IMR-90 (cell line): ENCODE results near the gene TIPIN. TPM values are rescaled to one million over a fixed set of nuclear protein-coding genes. Genes with fewer than 3 reads are reported as not detected.

ENCODE experiments used
- ATAC-seq: fragments of 200-7000 bp; cut with Tn5 transposase; 2 replicates; pipeline ENCODE4 v1.9.1; 2020; ENCODE audit warnings: low read depth, mild to moderate bottlenecking, moderate library complexity
- BruUV-seq: library from RNA; stranded (reverse); fragments of 400-500 nt; replicated peaks from 2 replicates; lab custom pipeline; 2021; lab: Mats Ljungman, UMichigan
- CTCF ChIA-PET: fragments of 300-600 bp; formaldehyde crosslinking; extraction: SDS; loops from one replicate; lab custom pipeline; 2021; ENCODE audit warnings: antibody characterized with exemption; lab: Yijun Ruan, JAX
- POLR2A ChIA-PET: fragments of 300-600 bp; sonication (Branson Sonifier 250); formaldehyde crosslinking; loops from one replicate; lab custom pipeline; 2022; ENCODE audit warnings: antibody characterized with exemption; ENCODE audit not compliant: unreplicated experiment; lab: Charles Lee
- DNase-seq: peaks from one replicate; pipeline ENCODE4 v3.0.0; 2013
- H2AFZ ChIP-seq: replicated peaks from 2 replicates; pipeline ENCODE3; 2013; ENCODE audit warnings: low read length, mild to moderate bottlenecking; ENCODE audit not compliant: poor library complexity
- H2AK5ac ChIP-seq: 2 replicates; pipeline ENCODE4 v1.6.1; 2013; ENCODE audit warnings: low read depth, low read length, inconsistent platforms
- H2AK9ac ChIP-seq: replicated peaks from 2 replicates; pipeline ENCODE3; 2013; ENCODE audit warnings: mild to moderate bottlenecking, low read depth, low read length, moderate library complexity; ENCODE audit not compliant: poor library complexity
- H2BK120ac ChIP-seq: 2 replicates; pipeline ENCODE4 v1.6.1; 2013; ENCODE audit warnings: low read depth, low read length, inconsistent platforms
- H2BK15ac ChIP-seq: 3 replicates; pipeline ENCODE4 v1.6.1; 2013; ENCODE audit warnings: low read depth, low read length, inconsistent platforms
- H2BK20ac ChIP-seq: 2 replicates; pipeline ENCODE4 v1.6.1; 2013; ENCODE audit warnings: low read depth, mild to moderate bottlenecking, inconsistent platforms, low read length, moderate library complexity
- H2BK5ac ChIP-seq: 2 replicates; pipeline ENCODE4 v1.6.1; 2013; ENCODE audit warnings: mild to moderate bottlenecking, low read depth, low read length, inconsistent platforms; ENCODE audit not compliant: poor library complexity, severe bottlenecking
- H3K14ac ChIP-seq: replicated peaks from 2 replicates; pipeline ENCODE4 v1.6.1; 2013; ENCODE audit warnings: low read depth, low read length, inconsistent platforms
- H3K18ac ChIP-seq: 2 replicates; pipeline ENCODE4 v1.6.1; 2013; ENCODE audit warnings: low read depth, low read length, control low read depth
- H3K23ac ChIP-seq: 2 replicates; pipeline ENCODE4 v1.6.1; 2013; ENCODE audit warnings: low read depth, low read length, inconsistent platforms
- H3K27ac ChIP-seq: 2 replicates; pipeline ENCODE4 v1.5.1; 2013; ENCODE audit warnings: mild to moderate bottlenecking, control low read depth, low read length; ENCODE audit not compliant: insufficient read depth
- H3K27me3 ChIP-seq: 2 replicates; pipeline ENCODE4 v1.6.1; 2013; ENCODE audit warnings: low read length; ENCODE audit not compliant: control insufficient read depth, insufficient read depth
- H3K36me3 ChIP-seq: 2 replicates; pipeline ENCODE4 v1.6.1; 2013; ENCODE audit warnings: low read length, mixed read lengths; ENCODE audit not compliant: control insufficient read depth, insufficient read depth
- H3K4ac ChIP-seq: 2 replicates; pipeline ENCODE4 v1.6.1; 2013; ENCODE audit warnings: low read depth, low read length, inconsistent platforms
- H3K4me1 ChIP-seq: 2 replicates; pipeline ENCODE4 v1.6.1; 2013; ENCODE audit warnings: low read length, mixed read lengths; ENCODE audit not compliant: control insufficient read depth, insufficient read depth
- H3K4me2 ChIP-seq: 2 replicates; pipeline ENCODE4 v1.6.1; 2013; ENCODE audit warnings: low read depth, mild to moderate bottlenecking, control low read depth, low read length, moderate library complexity
- H3K4me3 ChIP-seq: 2 replicates; pipeline ENCODE4 v1.5.1; 2013; ENCODE audit warnings: low read depth, mild to moderate bottlenecking, control low read depth, low read length, moderate library complexity; ENCODE audit not compliant: insufficient read depth
- H3K56ac ChIP-seq: 2 replicates; pipeline ENCODE4 v1.6.1; 2013; ENCODE audit warnings: low read length, inconsistent platforms; ENCODE audit not compliant: insufficient read depth; ENCODE audit errors: extremely low read depth
- H3K79me1 ChIP-seq, 2 experiments: 2 replicates each; pipeline ENCODE4 v1.6.1; 2013; ENCODE audit warnings: low read length in 2 of 2, inconsistent platforms in 1 of 2, low read depth in 1 of 2
- H3K9ac ChIP-seq: 2 replicates; pipeline ENCODE4 v1.6.1; 2013; ENCODE audit warnings: low read depth, low read length, control low read depth
- H3K9me1 ChIP-seq: 2 replicates; pipeline ENCODE4 v1.6.1; 2013; ENCODE audit warnings: low read length, inconsistent platforms; ENCODE audit not compliant: insufficient read depth
- H3K9me3 ChIP-seq: 2 replicates; pipeline ENCODE4 v1.6.1; 2013; ENCODE audit warnings: low read length; ENCODE audit not compliant: control insufficient read depth, insufficient read depth
- H4K20me1 ChIP-seq: 2 replicates; pipeline ENCODE4 v1.6.1; 2013; ENCODE audit warnings: low read length, inconsistent platforms; ENCODE audit not compliant: insufficient read depth
- H4K5ac ChIP-seq: 2 replicates; pipeline ENCODE4 v1.6.1; 2013; ENCODE audit warnings: mild to moderate bottlenecking, low read depth, low read length, control low read depth
- H4K8ac ChIP-seq, 2 experiments: 2 replicates each; pipeline ENCODE4 v1.6.1; 2013; ENCODE audit warnings: low read depth in 2 of 2, low read length in 2 of 2, control low read depth in 1 of 2, inconsistent platforms in 1 of 2
- H4K91ac ChIP-seq: 2 replicates; pipeline ENCODE4 v1.6.1; 2013; ENCODE audit warnings: low read depth, low read length, inconsistent platforms; ENCODE audit not compliant: insufficient read depth
- MAFK ChIP-seq: IDR thresholded peaks from 2 replicates; pipeline ENCODE4 v1.6.1; 2012; ENCODE audit warnings: low read depth, low read length, improper control_type of control experiment
- MXI1 ChIP-seq: IDR thresholded peaks from 2 replicates; pipeline ENCODE4 v1.6.1; 2012; ENCODE audit warnings: low read depth, mild to moderate bottlenecking, low read length, moderate library complexity, borderline replicate concordance
- WGBS, 2 experiments: methylation state at CpG; one replicate each; pipeline versions ENCODE4 v1.1.5 to v1.1.7; 2013; ENCODE audit warnings: missing lambda C conversion rate in 2 of 2; ENCODE audit not compliant: insufficient read length in 1 of 2; ENCODE audit errors: extremely low coverage in 2 of 2; 5-methylcytosine and 5-hydroxymethylcytosine counted together
- dilution Hi-C: fragments of 300-500 bp; cut with HindIII; formaldehyde crosslinking; loops from one replicate; pipeline ENCODE4 v1.14.3; 2018; ENCODE audit warnings: low sequenced_read_pairs; ENCODE audit not compliant: unreplicated experiment
- in situ Hi-C: fragments of 300-500 bp; cut with MboI; formaldehyde crosslinking; loops from 3 replicates; pipeline ENCODE4 v1.14.3; 2019; ENCODE audit warnings: low sequenced_read_pairs, inconsistent platforms, mixed read lengths
- intact Hi-C: fragments of 100-400 bp; cut with micrococcal nuclease; formaldehyde crosslinking; loops from 2 replicates; pipeline ENCODE4 v1.10.0; 2022
- polyA plus RNA-seq, 3 experiments: library from polyadenylated mRNA; depleted of rRNA; stranded (reverse); fragments of >200 nt; gene quantifications; 2 replicates each; pipeline ENCODE4 v1.2.3, GENCODE V29; 2012; ENCODE audit warnings: low replicate concordance in 1 of 3
- total RNA-seq: library from RNA; depleted of rRNA; stranded (reverse); fragments of >200 nt; gene quantifications from 2 replicates; pipeline ENCODE4 v1.2.3, GENCODE V29; 2012

TIPIN gene
- total and polyA plus RNA-seq, 2 of the 4 experiments (the other 2 are of a cell fraction) = 6.3 to 7.3 TPM

GRCh38 chr15:66400351-66400774, 43.9 kb upstream of the TIPIN start:
- dilution Hi-C loops (loop anchor here (25.0 kb wide), 1 partner anchor 88 kb away; no protein-coding TSS in a partner anchor), in situ Hi-C loops (no loop called here), intact Hi-C loops (no loop called here)
- no peak overlapping the region for H3K18ac ChIP-seq
- no TSS peak for BruUV-seq
- H2BK120ac ChIP-seq = no peak overlapping the region
- no peak overlapping the region for H3K4me3 ChIP-seq
- no peaks in the 10 kb centered on the region for H3K27me3 ChIP-seq
- no peak overlapping the region for H4K8ac ChIP-seq
- peaks cover 76% of the 10 kb centered on the region for H4K20me1 ChIP-seq
- H2AK5ac ChIP-seq = no peak overlapping the region
- H2AFZ ChIP-seq = no peak overlapping the region
- H3K4me2 ChIP-seq = peak overlapping the region; percentile 38; the same call in 1 of the 2 replicates
- no peak overlapping the region for H3K23ac ChIP-seq
- no peak overlapping the region for H2AK9ac ChIP-seq
- H3K9me1 ChIP-seq = peaks cover 21% of the 10 kb centered on the region
- peak; percentile 76 for ATAC-seq
- H4K91ac ChIP-seq = no peak overlapping the region
- H3K14ac ChIP-seq = no peak overlapping the region
- no peak overlapping the region for H2BK15ac ChIP-seq
- no peak overlapping the region for H2BK5ac ChIP-seq
- ChIA-PET POLR2A (no interaction called here), CTCF (no interaction called here)
- H3K56ac ChIP-seq = no peak overlapping the region
- TF ChIP-seq MAFK (no peak), MXI1 (no peak)
- no peak overlapping the region for H3K4ac ChIP-seq
- H3K4me1 ChIP-seq = peaks cover 12% of the 10 kb centered on the region
- H3K9ac ChIP-seq = no peak overlapping the region
- H3K9me3 ChIP-seq = no peaks in the 10 kb centered on the region
- 60% methylated on average over 2 of the region's 3 CpGs; no CpG with 5 or more reads in 1 of the 2 experiments for WGBS, 2 experiments
- no peak overlapping the region for H3K27ac ChIP-seq
- peaks cover 19 to 77% of the 10 kb centered on the region in 2 experiments for H3K79me1 ChIP-seq
- H3K36me3 ChIP-seq = peaks cover 2% of the 10 kb centered on the region; the same call in 1 of the 2 replicates
- no peak overlapping the region for H4K5ac ChIP-seq
- H2BK20ac ChIP-seq = no peak overlapping the region
- peak; percentile 60 for DNase-seq
